Loucy (cell line): Measurements from ENCODE around the gene ADRB2.

ENCODE experiments used
- EZH2phosphoT487 ChIP-seq: fragments of 200-600 bp; IDR thresholded peaks from 2 replicates; pipeline ENCODE4 v1.6.1; 2018; ENCODE audit warnings: antibody characterized with exemption, mild to moderate bottlenecking, moderate library complexity, borderline replicate concordance
- TF ChIP-seq, protein P1 (sequence below): fragments of 200-600 bp; sonication (generic); conservative IDR thresholded peaks from 2 replicates; pipeline ENCODE4 v1.5.1; 2014; ENCODE audit warnings: mild to moderate bottlenecking, antibody characterized with exemption, low read length

DNA sequence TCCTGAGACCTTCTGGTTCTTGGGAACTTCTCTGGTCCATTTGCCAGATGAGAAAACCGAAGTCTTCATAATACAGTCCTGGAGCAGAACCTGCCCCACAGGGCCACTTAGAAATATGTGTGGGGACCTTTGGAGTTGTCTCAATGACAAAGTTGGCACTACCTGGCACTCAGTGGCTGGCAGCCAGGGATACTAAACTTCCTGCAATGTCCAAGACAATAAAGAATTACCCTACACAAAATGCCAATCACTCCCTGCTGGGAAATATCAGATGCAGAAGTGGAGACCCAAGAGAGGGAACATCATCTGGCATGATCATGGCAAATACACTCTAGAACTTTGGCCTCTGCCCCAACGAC lies 29.6 kb downstream of the ADRB2 start:
- TF ChIP-seq EZH2phosphoT487: no peak
- TF ChIP-seq, protein P1, sequence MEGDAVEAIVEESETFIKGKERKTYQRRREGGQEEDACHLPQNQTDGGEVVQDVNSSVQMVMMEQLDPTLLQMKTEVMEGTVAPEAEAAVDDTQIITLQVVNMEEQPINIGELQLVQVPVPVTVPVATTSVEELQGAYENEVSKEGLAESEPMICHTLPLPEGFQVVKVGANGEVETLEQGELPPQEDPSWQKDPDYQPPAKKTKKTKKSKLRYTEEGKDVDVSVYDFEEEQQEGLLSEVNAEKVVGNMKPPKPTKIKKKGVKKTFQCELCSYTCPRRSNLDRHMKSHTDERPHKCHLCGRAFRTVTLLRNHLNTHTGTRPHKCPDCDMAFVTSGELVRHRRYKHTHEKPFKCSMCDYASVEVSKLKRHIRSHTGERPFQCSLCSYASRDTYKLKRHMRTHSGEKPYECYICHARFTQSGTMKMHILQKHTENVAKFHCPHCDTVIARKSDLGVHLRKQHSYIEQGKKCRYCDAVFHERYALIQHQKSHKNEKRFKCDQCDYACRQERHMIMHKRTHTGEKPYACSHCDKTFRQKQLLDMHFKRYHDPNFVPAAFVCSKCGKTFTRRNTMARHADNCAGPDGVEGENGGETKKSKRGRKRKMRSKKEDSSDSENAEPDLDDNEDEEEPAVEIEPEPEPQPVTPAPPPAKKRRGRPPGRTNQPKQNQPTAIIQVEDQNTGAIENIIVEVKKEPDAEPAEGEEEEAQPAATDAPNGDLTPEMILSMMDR: no peak
